GM12878 (cell line): Measurements from ENCODE around the gene ELF2. TPM values are rescaled to one million over a fixed set of nuclear protein-coding genes. Genes with fewer than 3 reads are reported as not detected.

ENCODE experiments used
- NFYA ChIP-seq: IDR thresholded peaks from 2 replicates; pipeline ENCODE4 v1.6.1; 2011; ENCODE audit warnings: low read depth, mild to moderate bottlenecking, low read length, improper control_type of control experiment, borderline replicate concordance
- SIX5 ChIP-seq: IDR thresholded peaks from 2 replicates; pipeline ENCODE4 v1.6.1; 2011; ENCODE audit warnings: mild to moderate bottlenecking, low read depth, low read length, moderate library complexity; ENCODE audit not compliant: severe bottlenecking
- SKIL ChIP-seq: fragments of 450-650 bp; IDR thresholded peaks from 2 replicates; pipeline ENCODE4 v1.6.1; 2017; ENCODE audit warnings: mild to moderate bottlenecking, low read depth, inconsistent platforms; ENCODE audit not compliant: poor library complexity, severe bottlenecking
- ZNF207 ChIP-seq: fragments of 450-650 bp; IDR thresholded peaks from 2 replicates; pipeline ENCODE4 v1.6.1; 2014; ENCODE audit warnings: antibody characterized with exemption, mild to moderate bottlenecking, borderline replicate concordance
- polyA plus RNA-seq, 11 experiments: library from polyadenylated mRNA; depleted of rRNA in 4 of 11; unstranded in 6 of 11; stranded (reverse) in 5 of 11; fragments of >200 nt; fragmentation: Nextera tagmentation in 4 of 11; fragmentation: Illumina TruSeq in 1 of 11; extraction: Ambion mirVana in 4 of 11; extraction: Trizol in 1 of 11; gene quantifications; 1 replicate in 1 of 11; 2 replicates in 10 of 11; pipeline versions ENCODE4 v1.2.1 to v1.2.3, GENCODE V29; 2011 to 2016; ENCODE audit warnings: inconsistent platforms in 2 of 11, missing spikeins in 2 of 11, low read depth in 1 of 11
- small RNA-seq: library from RNA; depleted of rRNA; stranded (forward); fragments of <200 nt; gene quantifications from one replicate; pipeline ENCODE3, GENCODE V24; 2014
- total RNA-seq, 4 experiments: library from RNA; depleted of rRNA in 3 of 4; stranded (reverse); fragments of >200 nt in 3 of 4; fragmentation: Illumina TruSeq in 1 of 4; extraction: Trizol in 1 of 4; gene quantifications; 2 replicates each; pipeline versions ENCODE4 v1.2.1 to v1.2.3, GENCODE V29; 2013 to 2021

ELF2 gene
- total and polyA plus RNA-seq, 10 of the 15 experiments (the other 5 are each of a cell fraction or from before 2014, with no cell fraction given): 10.5 to 30.1 (median 20.5) TPM

- no peak for TF ChIP-seq ZNF207
- no peak for TF ChIP-seq SIX5
- no peak for TF ChIP-seq SKIL
- TF ChIP-seq NFYA: no peak
Observed at GRCh38 chr4:139007640-139008039, 169.4 kb downstream of the ELF2 start (continued).

Small RNA genes lying within 50 kb of the gene (small RNA-seq; reads per million reads assigned to genes)
- gene RF00017: not detected
- gene RF00019: not detected
- gene RN7SL382P: not detected
- not detected for gene RNU6-531P

Other genes starting within 250 kb of the ELF2 start
- gene NOCT, start 161.4 kb downstream of the ELF2 start, total RNA-seq (2014; rRNA removed): 17.6 and 23.0 TPM in 2 replicates
- gene NOCT, start 161.4 kb downstream of the ELF2 start, total RNA-seq (2014; rRNA removed; fragmentation: Illumina TruSeq; extraction: Trizol): 11.3 TPM in 2 replicates
- gene NOCT, start 161.4 kb downstream of the ELF2 start, total RNA-seq (2021): 14.0 and 14.9 TPM in 2 replicates
- 5.5 and 8.7 TPM in 2 replicates for gene NOCT, start 161.4 kb downstream of the ELF2 start, polyA plus RNA-seq (2011; rRNA removed)
- 9.5 and 12.7 TPM in 2 replicates for gene NOCT, start 161.4 kb downstream of the ELF2 start, polyA plus RNA-seq (2014; fragmentation: Illumina TruSeq; extraction: Trizol)
- gene NOCT, start 161.4 kb downstream of the ELF2 start, polyA plus RNA-seq (2014; fragmentation: Nextera tagmentation; extraction: Ambion mirVana): 1 to 10 TPM; 1.4 to 1.6 TPM
- gene NOCT, start 161.4 kb downstream of the ELF2 start, polyA plus RNA-seq (2014; rRNA removed): 4.9 and 5.8 TPM in 2 replicates
- gene NOCT, start 161.4 kb downstream of the ELF2 start, polyA plus RNA-seq (2016; fragmentation: Nextera tagmentation; extraction: Ambion mirVana): 1 to 10 TPM; 4.0 to 7.6 TPM
- gene MGARP, start 103.0 kb upstream of the ELF2 start, total RNA-seq (2014; rRNA removed): not detected in 2 replicates
- gene MGARP, start 103.0 kb upstream of the ELF2 start, total RNA-seq (2014; rRNA removed; fragmentation: Illumina TruSeq; extraction: Trizol): not detected in 2 replicates
- not detected in 2 replicates for gene MGARP, start 103.0 kb upstream of the ELF2 start, total RNA-seq (2021)
- gene MGARP, start 103.0 kb upstream of the ELF2 start, polyA plus RNA-seq (2011; rRNA removed): 0.23 and 0.30 TPM in 2 replicates
- gene MGARP, start 103.0 kb upstream of the ELF2 start, polyA plus RNA-seq (2014; fragmentation: Illumina TruSeq; extraction: Trizol): 0.36 TPM in 1 of 2 replicates, not detected in the other
- gene MGARP, start 103.0 kb upstream of the ELF2 start, polyA plus RNA-seq (2014; fragmentation: Nextera tagmentation; extraction: Ambion mirVana): under 1 TPM; 0.04 to 0.08 TPM
- 0.11 TPM in 1 of 2 replicates, not detected in the other for gene MGARP, start 103.0 kb upstream of the ELF2 start, polyA plus RNA-seq (2014; rRNA removed)
- gene MGARP, start 103.0 kb upstream of the ELF2 start, polyA plus RNA-seq (2016; fragmentation: Nextera tagmentation; extraction: Ambion mirVana): not detected
- 52.8 and 64.7 TPM in 2 replicates for gene NAA15, start 124.3 kb upstream of the ELF2 start, total RNA-seq (2014; rRNA removed)
- 64.3 and 66.1 TPM in 2 replicates for gene NAA15, start 124.3 kb upstream of the ELF2 start, total RNA-seq (2014; rRNA removed; fragmentation: Illumina TruSeq; extraction: Trizol)
- 84.6 and 91.5 TPM in 2 replicates for gene NAA15, start 124.3 kb upstream of the ELF2 start, total RNA-seq (2021)
- 35.2 and 57.5 TPM in 2 replicates for gene NAA15, start 124.3 kb upstream of the ELF2 start, polyA plus RNA-seq (2011; rRNA removed)
- gene NAA15, start 124.3 kb upstream of the ELF2 start, polyA plus RNA-seq (2014; fragmentation: Illumina TruSeq; extraction: Trizol): 51.0 and 67.1 TPM in 2 replicates
- 10 to 100 TPM; 24.3 to 29.7 TPM for gene NAA15, start 124.3 kb upstream of the ELF2 start, polyA plus RNA-seq (2014; fragmentation: Nextera tagmentation; extraction: Ambion mirVana)
- gene NAA15, start 124.3 kb upstream of the ELF2 start, polyA plus RNA-seq (2014; rRNA removed): 25.2 and 28.9 TPM in 2 replicates
- gene NAA15, start 124.3 kb upstream of the ELF2 start, polyA plus RNA-seq (2016; fragmentation: Nextera tagmentation; extraction: Ambion mirVana): 10 to 100 TPM; 91.5 to 93.1 TPM
- 37.5 TPM in 2 replicates for gene NDUFC1, start 125.3 kb upstream of the ELF2 start, total RNA-seq (2014; rRNA removed)
- 51.5 and 56.6 TPM in 2 replicates for gene NDUFC1, start 125.3 kb upstream of the ELF2 start, total RNA-seq (2014; rRNA removed; fragmentation: Illumina TruSeq; extraction: Trizol)
- 36.7 and 40.1 TPM in 2 replicates for gene NDUFC1, start 125.3 kb upstream of the ELF2 start, total RNA-seq (2021)
- 45.1 and 57.7 TPM in 2 replicates for gene NDUFC1, start 125.3 kb upstream of the ELF2 start, polyA plus RNA-seq (2011; rRNA removed)
- 11.9 and 25.5 TPM in 2 replicates for gene NDUFC1, start 125.3 kb upstream of the ELF2 start, polyA plus RNA-seq (2014; fragmentation: Illumina TruSeq; extraction: Trizol)
- gene NDUFC1, start 125.3 kb upstream of the ELF2 start, polyA plus RNA-seq (2014; fragmentation: Nextera tagmentation; extraction: Ambion mirVana): 100 to 1,000 TPM; 197 to 215 TPM
- 81.3 and 83.6 TPM in 2 replicates for gene NDUFC1, start 125.3 kb upstream of the ELF2 start, polyA plus RNA-seq (2014; rRNA removed)
- gene NDUFC1, start 125.3 kb upstream of the ELF2 start, polyA plus RNA-seq (2016; fragmentation: Nextera tagmentation; extraction: Ambion mirVana): 100 to 1,000 TPM; 227 to 242 TPM